Ishikawa (cell line): ENCODE measurements around the gene TRIO.

Experiments used
- CREB1 ChIP-seq: IDR thresholded peaks from 2 replicates; pipeline ENCODE4 v1.6.1; 2012; ENCODE audit warnings: low read depth
- FOXM1 ChIP-seq: IDR thresholded peaks from 2 replicates; pipeline ENCODE4 v1.6.1; 2012; ENCODE audit warnings: low read depth, borderline replicate concordance
- MAX ChIP-seq: IDR thresholded peaks from 2 replicates; pipeline ENCODE4 v1.6.1; 2012
- RAD21 ChIP-seq: IDR thresholded peaks from 2 replicates; pipeline ENCODE4 v1.6.1; 2012; ENCODE audit warnings: low read depth
- ZBTB7A ChIP-seq: IDR thresholded peaks from 2 replicates; pipeline ENCODE4 v1.6.1; 2012; ENCODE audit warnings: low read depth

DNA sequence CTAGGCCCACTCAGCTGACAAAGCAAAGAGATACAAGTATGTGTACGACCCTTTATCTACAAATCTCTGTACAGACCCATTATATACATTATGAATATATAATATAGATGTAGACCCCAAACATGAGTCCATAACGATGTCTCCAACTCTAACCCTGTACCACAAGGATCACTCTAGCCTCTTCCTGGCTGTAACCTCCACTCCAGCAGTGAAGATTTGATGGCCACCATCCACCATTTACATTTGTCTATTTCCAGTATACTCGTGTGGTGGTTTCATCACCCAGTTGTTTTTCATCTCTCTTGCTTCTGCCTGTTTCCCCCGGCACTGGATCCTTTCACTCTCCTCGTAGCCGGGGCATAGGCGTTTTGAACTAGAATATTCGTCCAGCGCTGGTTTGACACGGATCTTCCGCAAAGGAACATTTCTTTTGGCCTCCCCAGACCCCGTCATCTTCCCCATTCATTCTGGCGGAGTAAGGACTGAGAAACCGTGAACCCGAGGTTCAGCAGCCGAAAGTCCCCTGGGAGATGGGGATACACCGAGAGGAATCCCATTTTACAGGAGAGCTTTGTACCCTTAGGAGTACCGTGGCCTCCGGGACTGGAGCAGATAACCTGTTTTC lies 828 bp upstream of the TRIO start:
- no peak for TF ChIP-seq MAX
- TF ChIP-seq ZBTB7A: no peak
- no peak for TF ChIP-seq RAD21
- no peak for TF ChIP-seq CREB1
- no peak for TF ChIP-seq FOXM1
